ENCODE data around the gene DHPS. TPM values are rescaled to one million over a fixed set of nuclear protein-coding genes. Genes with fewer than 3 reads are reported as not detected.

Gene DHPS
- total and polyA plus RNA-seq, 2 experiments from 2014 or later, result 80.0 to 113 TPM

GRCh38 chr19:12723641-12724426, 42.2 kb upstream of the DHPS start, which contains the start of gene TNPO2:
Gene TNPO2 (minus strand): TSS chr19:12723932. CDS start chr19:12720977, 2,955 bp downstream.
- Histone ChIP-seq H3K9me3 (ENCODE audit: low read depth) (no peaks in the 10 kb centered on the region), H3K27me3 (no peaks in the 10 kb centered on the region), H3K4me1 (ENCODE audit: low read depth) (peaks cover 7% of the 10 kb centered on the region), H3K4me3 (peak within 1 kb of the TSS; percentile 64), H3K27ac (peak within 1 kb of the TSS; percentile 99), H3K36me3 (no peaks in the 10 kb centered on the region)
- DNase-seq (ENCODE audit: low read depth in 1 of 2, low spot score in 1 of 2), result peak; percentile 75 to 83
- TF ChIP-seq CTCF (IDR thresholded peaks at IDR 0.05; ENCODE audit: low read depth, low read length), result no peak

- TF ChIP-seq CTCF (IDR thresholded peaks at IDR 0.05; ENCODE audit: low read depth, low read length), result no peak
Measured at GRCh38 chr19:12723381-12723640, 41.6 kb upstream of the DHPS start.

GRCh38 chr19:12722566-12723380, 41.1 kb upstream of the DHPS start:
- peak overlapping the region; percentile 64 for H3K4me3 ChIP-seq
- no peak for TF ChIP-seq CTCF (IDR thresholded peaks at IDR 0.05; ENCODE audit: low read depth, low read length)
- peak; percentile 100 for DNase-seq (ENCODE audit: low read depth in 1 of 2, low spot score in 1 of 2)
- H3K9me3 ChIP-seq (ENCODE audit: low read depth), result no peaks in the 10 kb centered on the region
- H3K27me3 ChIP-seq, result no peaks in the 10 kb centered on the region
- H3K27ac ChIP-seq, result peak overlapping the region; percentile 99
- peaks cover 7% of the 10 kb centered on the region for H3K4me1 ChIP-seq (ENCODE audit: low read depth)
- H3K36me3 ChIP-seq, result peaks cover 5% of the 10 kb centered on the region

More at GRCh38 chr19:12723381-12723640, 41.6 kb upstream of the DHPS start:
- H3K27ac ChIP-seq, result peak overlapping the region; percentile 99
- peaks cover 4% of the 10 kb centered on the region for H3K36me3 ChIP-seq
- H3K4me1 ChIP-seq (ENCODE audit: low read depth), result peaks cover 7% of the 10 kb centered on the region
- DNase-seq (ENCODE audit: low read depth in 1 of 2, low spot score in 1 of 2), result peak in 1 of 2 donors; percentile 2
- H3K27me3 ChIP-seq, result no peaks in the 10 kb centered on the region
- peak overlapping the region; percentile 64 for H3K4me3 ChIP-seq
- no peaks in the 10 kb centered on the region for H3K9me3 ChIP-seq (ENCODE audit: low read depth)

- TF ChIP-seq CTCF (IDR thresholded peaks at IDR 0.05; ENCODE audit: low read depth, low read length), result no peak
- Histone ChIP-seq H3K9me3 (ENCODE audit: low read depth) (no peaks in the 10 kb centered on the region), H3K27ac (peak overlapping the region; percentile 99), H3K4me3 (peak overlapping the region; percentile 64), H3K27me3 (no peaks in the 10 kb centered on the region), H3K36me3 (peaks cover 5% of the 10 kb centered on the region), H3K4me1 (ENCODE audit: low read depth) (peaks cover 7% of the 10 kb centered on the region)
- peak; percentile 87 to 94 for DNase-seq (ENCODE audit: low read depth in 1 of 2, low spot score in 1 of 2)
Measured at GRCh38 chr19:12721656-12722565, 40.2 kb upstream of the DHPS start.

Data from cardiac muscle cell (in vitro differentiated cells and primary cell).